Spleen (tissue), 11 donors: ENCODE data around the gene DST. TPM values are rescaled to one million over a fixed set of nuclear protein-coding genes. Genes with fewer than 3 reads are reported as not detected.

Experiments
- DNase-seq: peaks from one replicate; pipeline ENCODE4 v3.0.0-alpha.2; 2020
- H3K27ac ChIP-seq, 8 donors: fragments of 200-600 bp; sonication (generic) in 7 of 8; 1 replicate in 4 of 8; 2 replicates in 4 of 8; pipeline versions ENCODE4 v1.5.0 to v1.8.0; 2016 to 2021; ENCODE audit warnings: inconsistent platforms in 4 of 8, mild to moderate bottlenecking in 4 of 8, moderate library complexity in 1 of 8
- H3K27me3 ChIP-seq, 7 donors: fragments of 200-600 bp; sonication (generic) in 6 of 7; replicated peaks in 1 of 7; 1 replicate in 4 of 7; 2 replicates in 3 of 7; pipeline versions ENCODE4 v1.5.0 to v1.8.0; 2016 to 2021; ENCODE audit warnings: inconsistent platforms in 3 of 7, mild to moderate bottlenecking in 1 of 7
- H3K36me3 ChIP-seq, 6 donors: fragments of 200-600 bp; sonication (generic) in 5 of 6; 1 replicate in 4 of 6; 2 replicates in 2 of 6; pipeline versions ENCODE4 v1.5.0 to v1.8.0; 2016 to 2021; ENCODE audit warnings: inconsistent platforms in 2 of 6
- H3K4me1 ChIP-seq, 6 donors: fragments of 200-600 bp; sonication (generic) in 5 of 6; 1 replicate in 3 of 6; 2 replicates in 3 of 6; pipeline versions ENCODE4 v1.5.0 to v1.8.0; 2016 to 2021; ENCODE audit warnings: inconsistent platforms in 3 of 6
- H3K4me3 ChIP-seq, 8 donors: fragments of 200-600 bp; sonication (generic) in 7 of 8; 1 replicate in 4 of 8; 2 replicates in 4 of 8; pipeline versions ENCODE4 v1.5.0 to v1.8.0; 2016 to 2021; ENCODE audit warnings: inconsistent platforms in 4 of 8, mild to moderate bottlenecking in 4 of 8, moderate library complexity in 2 of 8
- H3K9me3 ChIP-seq, 8 donors: fragments of 200-600 bp; sonication (generic) in 7 of 8; 1 replicate in 4 of 8; 2 replicates in 4 of 8; pipeline versions ENCODE4 v1.5.0 to v1.8.0; 2016 to 2021; ENCODE audit warnings: inconsistent platforms in 4 of 8
- CTCF ChIP-seq, 11 experiments: fragments of 200-600 bp in 7 of 11; fragments of 450-650 bp in 4 of 11; sonication (generic) in 4 of 11; IDR thresholded peaks in 8 of 11; conservative IDR thresholded peaks in 3 of 11; 1 replicate in 7 of 11; 2 replicates in 4 of 11; pipeline versions ENCODE4 v1.4.0 to v1.8.0; 2016 to 2021; ENCODE audit warnings: antibody characterized with exemption in 11 of 11, inconsistent platforms in 4 of 11, mild to moderate bottlenecking in 1 of 11
- POLR2A ChIP-seq, 3 donors: fragments of 450-650 bp; IDR thresholded peaks; one replicate each; pipeline ENCODE4 v1.5.1; 2017; ENCODE audit warnings: antibody characterized with exemption in 3 of 3, mild to moderate bottlenecking in 1 of 3
- POLR2AphosphoS5 ChIP-seq, 3 donors: sonication (generic); formaldehyde crosslinking; IDR thresholded peaks; one replicate each; pipeline ENCODE4 v1.5.1; 2017; ENCODE audit warnings: antibody characterized with exemption in 3 of 3
- WGBS, 5 donors: extraction: QIAGEN DNeasy Blood & Tissue Kit in 3 of 5; methylation state at CpG; one replicate each; pipeline versions ENCODE4 v1.1.5 to v1.1.7; 2013 to 2018; 5-methylcytosine and 5-hydroxymethylcytosine counted together
- intact Hi-C: fragments of 100-400 bp; cut with DNase I; formaldehyde crosslinking; loops from one replicate; pipeline ENCODE4 v1.15.0; 2023; ENCODE audit warnings: low total_unique reads
- polyA plus RNA-seq, 3 donors: library from polyadenylated mRNA; stranded (reverse); fragments of 200-250 nt; gene quantifications; one replicate each; pipeline ENCODE4 v1.2.1, GENCODE V29; 2013
- total RNA-seq, 7 donors: library from RNA; depleted of rRNA in 3 of 7; stranded (reverse); fragments of >200 nt in 3 of 7; fragmentation: NEBNext Ultra II Directional in 4 of 7; extraction: Animal tissue kit (Norgen Biotek cat#: 25700) in 4 of 7; gene quantifications; one replicate each; pipeline versions ENCODE4 v1.1.0 to v1.2.1, GENCODE V29; 2016 to 2021
- donor health status: healthy with polysubstance abuse.
- donor health status: DM: no; HTN: no; CAD: no; lungs with moderate emphysema.
- donor health status: DM: no; HTN: no; CAD: no.
- donor health status: Bipolar disorder and iron deficiency.
- donor health status: healthy.
- donor health status: DM: no; HTN: no; CAD: no.
- donor health status: DM: yes; HTN: yes; CAD: no.

The DST gene
- total and polyA plus RNA-seq, 10 donors, result 16.5 to 236 (median 156) TPM

DNA sequence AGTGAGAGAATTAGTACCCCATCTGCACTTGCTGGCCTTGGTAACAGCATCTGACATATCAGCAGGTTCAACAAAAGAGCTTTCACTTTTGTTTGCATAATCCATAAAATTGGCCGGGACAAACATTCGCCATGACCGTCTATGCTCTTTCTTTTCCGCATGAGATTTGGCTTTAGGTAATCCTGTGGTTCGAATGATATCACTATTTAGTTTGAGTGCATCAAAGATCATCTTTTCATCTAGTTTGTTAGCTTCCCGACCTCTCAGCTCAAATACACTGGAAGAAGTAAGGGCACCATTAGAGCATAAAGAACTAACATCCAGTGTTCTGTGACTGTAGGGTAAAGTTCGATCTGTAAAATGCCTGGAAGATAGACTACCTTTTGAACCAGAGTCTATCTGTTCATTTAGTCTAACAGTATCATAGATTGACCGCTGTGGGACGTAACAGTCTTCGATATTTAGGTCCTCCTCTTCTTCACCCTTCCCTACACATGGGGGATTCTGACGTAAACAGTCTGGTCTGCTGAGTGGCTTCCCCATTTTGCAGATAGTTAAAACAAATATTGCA, 101.6 kb downstream of the DST start:
- no peak for DNase-seq
- H3K36me3 ChIP-seq, result peaks cover 0 to 6% (median 0%) of the 10 kb centered on the region in 6 donors
- H3K9me3 ChIP-seq, result no peaks in the 10 kb centered on the region
- no peak for TF ChIP-seq POLR2A (IDR thresholded peaks at IDR 0.05)
- no peak for TF ChIP-seq POLR2AphosphoS5 (IDR thresholded peaks at IDR 0.05)
- TF ChIP-seq CTCF (IDR thresholded peaks at IDR 0.05 in 8 of 11, conservative IDR thresholded peaks at IDR 0.05 in 3 of 11), result no peak
- WGBS, 5 donors, result 65 to 74% (median 68%) methylated on average over 11 of the region's 11 CpGs
- peak overlapping the region in 4 of 8 donors; percentile 45 to 69 (median 49) for H3K4me3 ChIP-seq
- no peaks in the 10 kb centered on the region for H3K27me3 ChIP-seq
- H3K27ac ChIP-seq, result peak overlapping the region in 6 of 8 donors; percentile 81 to 88 (median 86)
- intact Hi-C loops, result no loop called here
- peaks cover 0 to 54% (median 27%) of the 10 kb centered on the region in 6 donors for H3K4me1 ChIP-seq

- peak overlapping the region in 6 of 8 donors; percentile 81 to 88 (median 86) for H3K27ac ChIP-seq
Measured at GRCh38 chr6:56540232-56541029, 102.3 kb downstream of the DST start.

GRCh38 chr6:56539527-56540105, 103.1 kb downstream of the DST start:
- no peak for DNase-seq
- H3K4me3 ChIP-seq, result peak overlapping the region in 3 of 8 donors; percentile 1 to 69 (median 7)
- intact Hi-C loops, result no loop called here

More at GRCh38 chr6:56540232-56541029, 102.3 kb downstream of the DST start:
- peak overlapping the region in 4 of 8 donors; percentile 1 to 69 (median 49) for H3K4me3 ChIP-seq
- no peaks in the 10 kb centered on the region for H3K27me3 ChIP-seq
- peaks cover 0 to 54% (median 27%) of the 10 kb centered on the region in 6 donors for H3K4me1 ChIP-seq
- no peak for DNase-seq
- TF ChIP-seq CTCF (IDR thresholded peaks at IDR 0.05 in 8 of 11, conservative IDR thresholded peaks at IDR 0.05 in 3 of 11) (no peak), POLR2AphosphoS5 (IDR thresholded peaks at IDR 0.05) (no peak), POLR2A (IDR thresholded peaks at IDR 0.05) (no peak)
- WGBS, 5 donors, result 54 to 60% (median 58%) methylated on average over 9 of the region's 9 CpGs
- intact Hi-C loops, result no loop called here
- H3K36me3 ChIP-seq, result peaks cover 0 to 10% (median 0%) of the 10 kb centered on the region in 6 donors
- no peaks in the 10 kb centered on the region for H3K9me3 ChIP-seq

More at GRCh38 chr6:56539527-56540105, 103.1 kb downstream of the DST start:
- peaks cover 0 to 16% (median 0%) of the 10 kb centered on the region in 6 donors for H3K36me3 ChIP-seq
- H3K27me3 ChIP-seq, result no peaks in the 10 kb centered on the region
- H3K27ac ChIP-seq, result peak overlapping the region in 4 of 8 donors; percentile 84 to 88 (median 86)
- peaks cover 0 to 54% (median 27%) of the 10 kb centered on the region in 6 donors for H3K4me1 ChIP-seq
- TF ChIP-seq POLR2A (IDR thresholded peaks at IDR 0.05) (no peak), CTCF (IDR thresholded peaks at IDR 0.05 in 8 of 11, conservative IDR thresholded peaks at IDR 0.05 in 3 of 11) (no peak), POLR2AphosphoS5 (IDR thresholded peaks at IDR 0.05) (no peak)
- no peaks in the 10 kb centered on the region for H3K9me3 ChIP-seq
